ENCODE data around the gene SEPTIN3.

- TF ChIP-seq POLR2AphosphoS5 (IDR thresholded peaks at IDR 0.05) (no peak), POLR2A (IDR thresholded peaks at IDR 0.05) (no peak)
Measured at GRCh38 chr22:41995211-41995610, 26.0 kb downstream of the SEPTIN3 start.
